Adrenal gland (tissue), 19 donors: ENCODE data around the gene BBLN. TPM values are rescaled to one million over a fixed set of nuclear protein-coding genes. Genes with fewer than 3 reads are reported as not detected.
"Not testable (repeated sequence)": the region's sequence is repeated elsewhere in the genome, so short reads cannot be mapped to it uniquely, and the experiment has no call there.

Experiments used
- DNase-seq, 7 donors: peaks; one replicate each; pipeline ENCODE4 v3.0.0-alpha.2; 2019 to 2020
- H3K27ac ChIP-seq, 5 donors: fragments of 200-600 bp; sonication (generic) in 4 of 5; 1 replicate in 3 of 5; 2 replicates in 2 of 5; pipeline versions ENCODE4 v1.5.1 to v1.8.0; 2016 to 2020; ENCODE audit warnings: mild to moderate bottlenecking in 1 of 5
- H3K27me3 ChIP-seq: fragments of 200-600 bp; 2 replicates; pipeline ENCODE4 v1.8.0; 2021
- H3K36me3 ChIP-seq, 2 donors: fragments of 200-600 bp; replicated peaks in 1 of 2; 1 replicate in 1 of 2; 2 replicates in 1 of 2; pipeline versions ENCODE4 v1.5.1 to v1.8.0; 2018 to 2022
- H3K4me1 ChIP-seq, 2 donors: fragments of 200-600 bp; replicated peaks in 1 of 2; 1 replicate in 1 of 2; 2 replicates in 1 of 2; pipeline versions ENCODE4 v1.5.1 to v1.8.0; 2018 to 2021
- H3K4me3 ChIP-seq, 4 donors: fragments of 200-600 bp; sonication (generic) in 3 of 4; one replicate each; pipeline ENCODE4 v1.5.1; 2016 to 2018
- H3K9me3 ChIP-seq, 3 donors: fragments of 200-600 bp; sonication (generic) in 1 of 3; replicated peaks in 1 of 3; 1 replicate in 2 of 3; 2 replicates in 1 of 3; pipeline versions ENCODE4 v1.5.1 to v1.8.0; 2016 to 2021
- POLR2A ChIP-seq, 2 donors: fragments of 450-650 bp; IDR thresholded peaks; one replicate each; pipeline ENCODE4 v1.6.1; 2017; ENCODE audit warnings: antibody characterized with exemption in 2 of 2, mild to moderate bottlenecking in 2 of 2, moderate library complexity in 1 of 2
- WGBS, 4 donors: extraction: QIAGEN DNeasy Blood & Tissue Kit in 2 of 4; methylation state at CpG; one replicate each; pipeline versions ENCODE4 v1.1.5 to v1.1.7; 2013 to 2017; 5-methylcytosine and 5-hydroxymethylcytosine counted together
- intact Hi-C, 2 donors: fragments of 100-400 bp; cut with DNase I; formaldehyde crosslinking; loops; one replicate each; pipeline versions ENCODE4 v1.14.1 to v1.15.0; 2022 to 2023
- long read RNA-seq, 10 donors: library from polyadenylated mRNA in 3 of 10; unstranded in 2 of 10; stranded (forward) in 1 of 10; transcript quantifications; one replicate each; pipeline ENCODE4 v2.0.0 and lab custom pipeline, GENCODE V29; 2021 to 2026
- polyA plus RNA-seq, 3 donors: library from polyadenylated mRNA; stranded (reverse); fragments of 200-250 nt in 2 of 3; fragments of 350-450 nt in 1 of 3; fragmentation: Illumina TruSeq in 1 of 3; extraction: RNeasy Lipid Tissue Mini Kit (QIAGEN cat#74804) in 1 of 3; gene quantifications; one replicate each; pipeline ENCODE4 v1.2.3, GENCODE V29; 2013 to 2014
- total RNA-seq, 9 donors: library from RNA; depleted of rRNA in 4 of 9; stranded (reverse); fragments of >200 nt in 4 of 9; fragments of 120-200 nt in 1 of 9; fragmentation: NEBNext Ultra II Directional in 1 of 9; extraction: Animal tissue kit (Norgen Biotek cat#: 25700) in 1 of 9; gene quantifications; one replicate each; pipeline versions ENCODE4 v1.1.0 to v1.2.4, GENCODE V29; 2013 to 2023
- TF ChIP-seq, protein P1 (sequence below), 6 experiments: fragments of 450-650 bp in 4 of 6; fragments of 200-600 bp in 2 of 6; sonication (generic) in 1 of 6; IDR thresholded peaks; 1 replicate in 5 of 6; 2 replicates in 1 of 6; pipeline versions ENCODE4 v1.5.1 to v1.8.0; 2016 to 2021; ENCODE audit warnings: antibody characterized with exemption in 6 of 6, mild to moderate bottlenecking in 2 of 6, moderate library complexity in 1 of 6
- donor health status: healthy with polysubstance abuse.
- donor health status: Bipolar disorder and iron deficiency.
- donor health status: DM: yes; HTN: yes; CAD: no.
- donor health status: DM: no; HTN: no; CAD: no.
- donor health status: DM: no; HTN: no; CAD: no.
- donor health status: DM: yes; HTN: yes; CAD: no.

BBLN gene, protein sequence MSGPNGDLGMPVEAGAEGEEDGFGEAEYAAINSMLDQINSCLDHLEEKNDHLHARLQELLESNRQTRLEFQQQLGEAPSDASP
- total RNA-seq (1,000 to 10,000 TPM in 4 of 9 donors, 100 to 1,000 TPM in 5; 165 to 1,914 (median 315) TPM), polyA plus RNA-seq (100 to 1,000 TPM in 2 of 3 donors, 1 to 10 TPM in 1; 5.5 to 924 (median 522) TPM)
- long read RNA-seq, donor 1, transcript C9orf16-201 (2 exons, 713 nt): major isoform, 84 of 89 reads
- long read RNA-seq, donor 1, partial matches to known transcripts: 5 of 89 reads
- long read RNA-seq, donor 1, other reads (novel, unspliced or antisense): 0 of 89 reads
- long read RNA-seq, donor 2, transcript C9orf16-201 (2 exons, 713 nt): major isoform, 59 of 70 reads
- long read RNA-seq, donor 2, partial matches to known transcripts: 11 of 70 reads
- long read RNA-seq, donor 2, other reads (novel, unspliced or antisense): 0 of 70 reads
- long read RNA-seq, donor 3, transcript C9orf16-201 (2 exons, 713 nt): major isoform, 54 of 54 reads
- long read RNA-seq, donor 3, partial matches to known transcripts: 0 of 54 reads
- long read RNA-seq, donor 3, other reads (novel, unspliced or antisense): 0 of 54 reads
- long read RNA-seq, donor 4, transcript C9orf16-201 (2 exons, 713 nt): major isoform, 393 of 399 reads
- long read RNA-seq, donor 4, partial matches to known transcripts: 0 of 399 reads
- long read RNA-seq, donor 4, other reads (novel, unspliced or antisense): 5 of 399 reads
- long read RNA-seq, donor 5, transcript C9orf16-201 (2 exons, 713 nt): major isoform, 330 of 339 reads
- long read RNA-seq, donor 5, partial matches to known transcripts: 0 of 339 reads
- long read RNA-seq, donor 5, other reads (novel, unspliced or antisense): 7 of 339 reads
- long read RNA-seq, donor 6, transcript C9orf16-201 (2 exons, 713 nt): major isoform, 429 of 443 reads
- long read RNA-seq, donor 6, partial matches to known transcripts: 8 of 443 reads
- long read RNA-seq, donor 6, other reads (novel, unspliced or antisense): 3 of 443 reads
- long read RNA-seq, donor 7, transcript C9orf16-201 (2 exons, 713 nt): major isoform, 33 of 33 reads
- long read RNA-seq, donor 7, partial matches to known transcripts: 0 of 33 reads
- long read RNA-seq, donor 7, other reads (novel, unspliced or antisense): 0 of 33 reads
- long read RNA-seq, donor 8, transcript C9orf16-201 (2 exons, 713 nt): major isoform, 78 of 79 reads
- long read RNA-seq, donor 8, partial matches to known transcripts: 0 of 79 reads
- long read RNA-seq, donor 8, other reads (novel, unspliced or antisense): 0 of 79 reads
- long read RNA-seq, donor 9, transcript C9orf16-201 (2 exons, 713 nt): major isoform, 57 of 57 reads
- long read RNA-seq, donor 9, partial matches to known transcripts: 0 of 57 reads
- long read RNA-seq, donor 9, other reads (novel, unspliced or antisense): 0 of 57 reads
- long read RNA-seq, donor 10, transcript C9orf16-201 (2 exons, 713 nt): major isoform, 14 of 14 reads
- long read RNA-seq, donor 10, partial matches to known transcripts: 0 of 14 reads
- long read RNA-seq, donor 10, other reads (novel, unspliced or antisense): 0 of 14 reads

DNA sequence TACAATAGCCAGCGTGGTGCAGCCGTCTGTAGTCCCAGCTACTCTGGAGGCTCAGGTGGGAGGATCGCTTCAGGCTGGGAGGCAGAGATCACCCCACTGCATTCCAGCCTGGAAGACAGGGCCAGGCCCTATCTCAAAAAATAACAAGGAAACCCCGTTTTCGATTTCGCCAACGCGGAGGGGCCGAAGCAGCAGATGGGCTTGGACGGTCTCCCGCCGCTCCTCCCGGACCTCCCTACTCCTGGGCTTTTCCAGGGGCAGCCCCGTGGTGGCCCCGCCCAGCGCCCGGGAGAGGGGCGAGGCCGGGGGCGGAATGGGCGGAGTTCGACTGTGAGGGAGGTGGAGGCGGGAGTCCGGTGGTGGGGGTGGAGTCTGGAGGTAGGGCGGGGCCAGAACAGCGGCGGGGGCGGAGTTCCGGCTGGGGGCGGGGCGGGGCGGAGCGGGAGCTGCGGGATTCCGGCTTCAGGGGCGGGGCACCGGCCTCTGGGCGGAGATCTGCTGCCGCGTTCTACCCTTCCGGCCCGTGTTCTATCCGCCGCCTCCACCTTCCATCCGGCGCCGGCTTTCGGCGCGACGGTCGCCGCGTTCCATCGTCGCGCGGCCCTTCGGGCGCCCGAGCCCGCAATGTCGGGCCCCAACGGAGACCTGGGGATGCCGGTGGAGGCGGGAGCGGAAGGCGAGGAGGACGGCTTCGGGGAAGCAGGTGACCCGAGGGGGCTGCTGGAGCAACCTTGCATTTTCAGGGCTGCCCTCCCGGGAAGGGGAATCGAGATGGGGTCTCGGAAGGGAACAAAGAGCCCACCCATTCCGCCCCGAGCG is at the start of gene BBLN:
TSS of gene BBLN (plus strand) at position 482 of the 819 bp plus-strand sequence. CDS start at position 625, 143 bp downstream.
- Histone ChIP-seq H3K27ac (peak within 1 kb of the TSS in 4 of 5 donors; percentile 56 to 82 (median 80)), H3K36me3 (peaks cover 0 to 14% of the 10 kb centered on the region in 2 donors), H3K4me3 (peak within 1 kb of the TSS; percentile 58 to 89 (median 75)), H3K27me3 (no peaks in the 10 kb centered on the region), H3K9me3 (no peaks in the 10 kb centered on the region), H3K4me1 (peaks cover 27 to 41% of the 10 kb centered on the region in 2 donors)
- DNase-seq: peak; percentile 95 to 97 (median 96)
- intact Hi-C loops: no loop called here
- 0 to 1% (median 0%) methylated on average over 3 to 74 of the region's 77 CpGs; no CpG with 5 or more reads in 1 of the 4 donors for WGBS, 4 donors
- TF ChIP-seq, protein P1, sequence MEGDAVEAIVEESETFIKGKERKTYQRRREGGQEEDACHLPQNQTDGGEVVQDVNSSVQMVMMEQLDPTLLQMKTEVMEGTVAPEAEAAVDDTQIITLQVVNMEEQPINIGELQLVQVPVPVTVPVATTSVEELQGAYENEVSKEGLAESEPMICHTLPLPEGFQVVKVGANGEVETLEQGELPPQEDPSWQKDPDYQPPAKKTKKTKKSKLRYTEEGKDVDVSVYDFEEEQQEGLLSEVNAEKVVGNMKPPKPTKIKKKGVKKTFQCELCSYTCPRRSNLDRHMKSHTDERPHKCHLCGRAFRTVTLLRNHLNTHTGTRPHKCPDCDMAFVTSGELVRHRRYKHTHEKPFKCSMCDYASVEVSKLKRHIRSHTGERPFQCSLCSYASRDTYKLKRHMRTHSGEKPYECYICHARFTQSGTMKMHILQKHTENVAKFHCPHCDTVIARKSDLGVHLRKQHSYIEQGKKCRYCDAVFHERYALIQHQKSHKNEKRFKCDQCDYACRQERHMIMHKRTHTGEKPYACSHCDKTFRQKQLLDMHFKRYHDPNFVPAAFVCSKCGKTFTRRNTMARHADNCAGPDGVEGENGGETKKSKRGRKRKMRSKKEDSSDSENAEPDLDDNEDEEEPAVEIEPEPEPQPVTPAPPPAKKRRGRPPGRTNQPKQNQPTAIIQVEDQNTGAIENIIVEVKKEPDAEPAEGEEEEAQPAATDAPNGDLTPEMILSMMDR (IDR thresholded peaks at IDR 0.05): no peak
- TF ChIP-seq POLR2A (IDR thresholded peaks at IDR 0.05): peak; percentile 73 to 87

DNA sequence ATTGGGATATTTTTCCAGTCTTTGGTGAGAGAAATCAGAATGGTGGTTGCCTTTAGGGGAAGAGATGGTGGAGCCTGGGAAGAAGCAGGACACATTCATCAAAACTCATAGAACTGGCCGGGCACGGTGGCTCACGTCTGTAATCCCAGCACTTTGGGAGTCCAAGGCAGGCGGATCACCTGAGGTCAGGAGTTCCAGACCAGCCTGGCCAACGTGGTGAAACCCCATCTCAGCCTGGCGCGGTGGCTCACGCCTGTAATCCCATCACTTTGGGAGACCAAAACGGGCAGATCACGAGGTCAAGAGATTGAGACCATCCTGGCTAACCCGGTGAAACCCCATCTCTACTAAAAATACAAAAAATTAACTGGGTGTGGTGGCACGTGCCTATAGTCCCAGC is 48.3 kb upstream of the BBLN start:
- intact Hi-C loops: loop anchor here in 1 of 2 donors (5.0 kb wide), 1 partner anchor 69 kb away; no protein-coding TSS in a partner anchor
- not testable (repeated sequence) for H3K9me3 ChIP-seq, H3K27ac ChIP-seq, H3K4me3 ChIP-seq, H3K4me1 ChIP-seq, H3K27me3 ChIP-seq
- H3K36me3 ChIP-seq: peaks cover 0 to 23% of the 10 kb centered on the region in 2 donors
- DNase-seq: peak in 2 of 7 donors; percentile 11 to 14
- WGBS, 4 donors: 85 to 90% (median 86%) methylated on average over 12 of the region's 12 CpGs

DNA sequence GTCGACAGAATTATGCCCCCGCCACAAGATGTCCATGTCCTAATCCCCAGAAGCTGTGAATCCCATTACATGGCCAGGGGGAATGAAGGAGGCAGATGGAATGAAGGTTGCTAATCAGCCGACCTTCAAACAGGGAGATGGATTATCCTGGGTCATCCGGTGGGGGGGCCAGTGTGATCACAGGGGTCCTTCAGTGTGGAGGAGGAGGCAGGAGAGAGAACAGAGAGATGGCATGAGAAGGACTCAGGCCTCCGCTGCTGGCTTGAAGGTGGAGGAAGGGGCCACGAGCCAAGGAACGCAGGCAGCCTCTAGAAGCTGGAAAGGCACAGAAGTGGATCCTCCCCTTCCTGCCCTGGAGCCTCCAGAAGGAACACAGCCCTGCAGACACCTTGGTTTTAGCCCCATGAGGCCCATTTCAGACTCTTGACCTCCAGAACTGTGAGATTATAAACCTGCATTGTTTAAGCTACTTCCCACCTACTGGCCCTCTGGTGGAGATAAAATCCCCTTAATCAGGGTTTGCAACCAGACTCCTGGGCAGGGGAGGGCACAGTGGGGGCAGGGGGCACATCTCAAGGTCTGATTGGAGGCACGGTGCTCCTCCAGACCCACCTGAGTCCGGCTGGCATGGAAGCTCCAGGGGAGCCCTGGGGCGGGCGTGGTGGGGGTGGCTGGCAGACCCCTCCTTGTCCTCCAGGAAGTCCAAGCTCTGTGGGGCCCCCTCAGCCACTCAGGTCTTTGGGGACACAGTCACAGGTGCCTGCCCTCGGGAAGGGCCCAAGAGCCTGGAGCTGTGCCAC is 46.3 kb upstream of the BBLN start:
- H3K27ac ChIP-seq: no peak overlapping the region

More for the DNA sequence above, 46.3 kb upstream of the BBLN start:
- intact Hi-C loops: loop anchor here in 1 of 2 donors (5.0 kb wide), 1 partner anchor 71 kb away; no protein-coding TSS in a partner anchor
- Histone ChIP-seq H3K27me3 (no peaks in the 10 kb centered on the region), H3K4me1 (no peaks in the 10 kb centered on the region), H3K36me3 (peaks cover 0 to 3% of the 10 kb centered on the region in 2 donors), H3K4me3 (no peak overlapping the region), H3K9me3 (no peaks in the 10 kb centered on the region)
- DNase-seq: peak in 1 of 7 donors; percentile 8
- TF ChIP-seq POLR2A (IDR thresholded peaks at IDR 0.05): no peak
- TF ChIP-seq, protein P1 (IDR thresholded peaks at IDR 0.05): no peak
- 89 to 95% (median 92%) methylated on average over 7 to 12 of the region's 12 CpGs for WGBS, 4 donors
